CD4-positive, alpha-beta T cell (primary cell): Measurements from ENCODE around the gene ZNF778. TPM values are rescaled to one million over a fixed set of nuclear protein-coding genes. Genes with fewer than 3 reads are reported as not detected.

ENCODE experiments used
- ATAC-seq: fragments of 200-7000 bp; cut with Tn5 transposase; one replicate; pipeline ENCODE4 v1.10.0; 2022; ENCODE audit warnings: mild to moderate bottlenecking; ENCODE audit not compliant: poor library complexity
- CTCF ChIA-PET: fragments of 350-600 bp; sonication (Branson Sonifier 250); formaldehyde crosslinking; loops from one replicate; lab custom pipeline; 2021; ENCODE audit warnings: antibody characterized with exemption, inconsistent platforms; lab: Charles Lee
- POLR2A ChIA-PET: fragments of 350-600 bp; sonication (Branson Sonifier 250); formaldehyde crosslinking; loops from one replicate; lab custom pipeline; 2021; ENCODE audit warnings: antibody characterized with exemption, inconsistent platforms; lab: Charles Lee
- DNase-seq, 14 experiments: peaks; one replicate each; pipeline ENCODE4 v3.0.0-alpha.2; 2013 to 2020; ENCODE audit warnings: mixed read lengths in 2 of 14
- H3K27ac ChIP-seq, 2 donors: one replicate each; pipeline versions ENCODE4 v1.5.1 to v1.7.0; 2013; ENCODE audit warnings: low read length in 2 of 2, low read depth in 1 of 2, mild to moderate bottlenecking in 1 of 2
- H3K27me3 ChIP-seq, 2 experiments: 1 replicate in 1 of 2; 2 replicates in 1 of 2; pipeline versions ENCODE4 v1.6.1 to v1.7.0; 2013; ENCODE audit warnings: low read length in 2 of 2, control low read depth in 1 of 2, mild to moderate bottlenecking in 1 of 2, moderate library complexity in 1 of 2; ENCODE audit not compliant: insufficient read depth in 2 of 2, control insufficient read depth in 1 of 2
- H3K36me3 ChIP-seq: one replicate; pipeline ENCODE4 v1.6.1; 2013; ENCODE audit warnings: low read length, control low read depth; ENCODE audit not compliant: insufficient read depth
- H3K4me1 ChIP-seq: one replicate; pipeline ENCODE4 v1.6.1; 2013; ENCODE audit warnings: low read length, control low read depth; ENCODE audit not compliant: insufficient read depth
- H3K4me3 ChIP-seq: one replicate; pipeline ENCODE4 v1.5.1; 2013; ENCODE audit warnings: mild to moderate bottlenecking, low read length, moderate library complexity
- H3K9me3 ChIP-seq, 2 experiments: 1 replicate in 1 of 2; 2 replicates in 1 of 2; pipeline versions ENCODE4 v1.6.1 to v1.7.0; 2013; ENCODE audit warnings: low read length in 2 of 2, mild to moderate bottlenecking in 2 of 2, control low read depth in 1 of 2, moderate library complexity in 1 of 2; ENCODE audit not compliant: control insufficient read depth in 1 of 2, insufficient read depth in 1 of 2
- H3K27ac Mint-ChIP-seq: one replicate; pipeline ENCODE4 v1.8.0; 2020; ENCODE audit warnings: mixed read lengths
- H3K27me3 Mint-ChIP-seq: one replicate; pipeline ENCODE4 v1.8.0; 2021; ENCODE audit warnings: mixed read lengths
- H3K36me3 Mint-ChIP-seq: one replicate; pipeline ENCODE4 v1.8.0; 2021; ENCODE audit warnings: low read depth, mixed read lengths
- H3K4me1 Mint-ChIP-seq: one replicate; pipeline ENCODE4 v1.8.0; 2021; ENCODE audit warnings: low read depth, mixed read lengths
- H3K4me3 Mint-ChIP-seq: one replicate; pipeline ENCODE4 v1.8.0; 2020; ENCODE audit warnings: mild to moderate bottlenecking, mixed read lengths
- H3K9me3 Mint-ChIP-seq: one replicate; pipeline ENCODE4 v1.8.0; 2020; ENCODE audit warnings: mixed read lengths
- intact Hi-C, 2 experiments: fragments of 100-400 bp; cut with DNase I in 1 of 2; cut with micrococcal nuclease in 1 of 2; formaldehyde crosslinking; loops; one replicate each; pipeline versions ENCODE4 v1.15.1 to v1.9.0; 2023 to 2025; cut with DNase I, micrococcal nuclease
- total RNA-seq, 174 experiments: library from RNA in 2 of 174; stranded (reverse) in 2 of 174; gene quantifications; one replicate each; pipeline ENCODE4 v1.2.3 and lab custom pipeline; 2021 to 2026
- TF ChIP-seq, protein P1 (sequence below): fragments of 200-600 bp; IDR thresholded peaks from one replicate; pipeline ENCODE4 v1.8.0; 2022; ENCODE audit warnings: antibody characterized with exemption, mild to moderate bottlenecking

ZNF778 gene
- total RNA-seq, 2 experiments from 2014 or later, result 4.0 to 6.7 TPM

DNA sequence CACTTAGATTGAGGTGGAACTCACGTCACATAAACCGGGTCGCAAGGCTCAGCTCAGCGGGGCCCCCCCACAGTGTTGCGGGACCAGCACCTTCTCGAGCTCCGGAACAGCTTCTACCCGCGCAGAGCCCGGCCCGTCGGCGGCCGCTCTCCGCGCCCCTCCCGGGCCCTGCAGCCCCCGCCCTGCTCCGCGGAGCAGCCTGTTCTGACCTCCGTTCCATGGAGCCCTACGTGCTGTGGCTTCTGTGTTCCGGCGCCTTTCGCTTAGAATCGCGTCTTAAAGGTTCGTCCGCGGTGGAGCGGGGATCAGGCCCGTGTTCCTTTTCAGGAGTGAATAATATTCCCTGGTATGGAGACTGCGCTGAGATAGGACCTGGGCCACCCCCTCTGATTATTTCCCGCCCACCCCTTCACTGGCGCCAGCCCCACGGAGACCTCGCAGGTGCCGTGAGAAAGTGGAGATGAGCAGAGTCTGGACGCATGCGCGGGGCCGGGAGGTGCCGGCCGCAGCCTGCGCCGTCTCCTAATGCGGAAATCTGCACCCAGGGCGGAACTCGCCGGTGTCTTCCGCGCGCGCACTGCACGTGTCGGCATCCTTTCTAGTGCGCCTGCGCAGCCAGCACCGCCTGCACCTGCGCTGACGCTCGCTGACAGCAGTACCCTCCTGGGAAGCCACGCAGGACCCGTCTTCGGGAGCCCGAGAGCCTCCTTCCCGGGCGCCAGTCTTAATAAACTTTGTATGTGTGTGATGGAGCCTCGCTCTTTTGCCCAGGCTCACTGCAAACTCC lies 30.9 kb downstream of the ZNF778 start:
- Histone ChIP-seq H3K4me1 (peaks cover 17% of the 10 kb centered on the region), H3K27ac (no peak overlapping the region), H3K36me3 (no peaks in the 10 kb centered on the region), H3K27me3 (no peaks in the 10 kb centered on the region), H3K4me3 (peak overlapping the region; percentile 55), H3K9me3 (peaks cover 6 to 21% of the 10 kb centered on the region in 2 experiments)
- POLR2A ChIA-PET, result interaction anchor here (0.6 to 1.2 kb wide), 2 partner anchors 56 to 66 kb away, joined by 3 to 4 read pairs; no protein-coding TSS in a partner anchor
- H3K4me3 Mint-ChIP-seq, result peak overlapping the region; percentile 87
- H3K27me3 Mint-ChIP-seq, result no peaks in the 10 kb centered on the region
- H3K27ac Mint-ChIP-seq, result peak overlapping the region; percentile 72
- intact Hi-C loops, result loop anchor here in 1 of 2 experiments (5.0 to 10.0 kb wide), 2 partner anchors 624 to 1294 kb away; partner anchors contain the start of genes BANP and TCF25
- DNase-seq (peak in 4 of 14 experiments; percentile 7 to 69 (median 33)), ATAC-seq (no peak)
- H3K4me1 Mint-ChIP-seq, result peaks cover under 1% of the 10 kb centered on the region
- H3K9me3 Mint-ChIP-seq, result no peaks in the 10 kb centered on the region
- CTCF ChIA-PET, result no interaction called here
- TF ChIP-seq, protein P1, sequence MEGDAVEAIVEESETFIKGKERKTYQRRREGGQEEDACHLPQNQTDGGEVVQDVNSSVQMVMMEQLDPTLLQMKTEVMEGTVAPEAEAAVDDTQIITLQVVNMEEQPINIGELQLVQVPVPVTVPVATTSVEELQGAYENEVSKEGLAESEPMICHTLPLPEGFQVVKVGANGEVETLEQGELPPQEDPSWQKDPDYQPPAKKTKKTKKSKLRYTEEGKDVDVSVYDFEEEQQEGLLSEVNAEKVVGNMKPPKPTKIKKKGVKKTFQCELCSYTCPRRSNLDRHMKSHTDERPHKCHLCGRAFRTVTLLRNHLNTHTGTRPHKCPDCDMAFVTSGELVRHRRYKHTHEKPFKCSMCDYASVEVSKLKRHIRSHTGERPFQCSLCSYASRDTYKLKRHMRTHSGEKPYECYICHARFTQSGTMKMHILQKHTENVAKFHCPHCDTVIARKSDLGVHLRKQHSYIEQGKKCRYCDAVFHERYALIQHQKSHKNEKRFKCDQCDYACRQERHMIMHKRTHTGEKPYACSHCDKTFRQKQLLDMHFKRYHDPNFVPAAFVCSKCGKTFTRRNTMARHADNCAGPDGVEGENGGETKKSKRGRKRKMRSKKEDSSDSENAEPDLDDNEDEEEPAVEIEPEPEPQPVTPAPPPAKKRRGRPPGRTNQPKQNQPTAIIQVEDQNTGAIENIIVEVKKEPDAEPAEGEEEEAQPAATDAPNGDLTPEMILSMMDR, result no peak
- no peaks in the 10 kb centered on the region for H3K36me3 Mint-ChIP-seq

DNA sequence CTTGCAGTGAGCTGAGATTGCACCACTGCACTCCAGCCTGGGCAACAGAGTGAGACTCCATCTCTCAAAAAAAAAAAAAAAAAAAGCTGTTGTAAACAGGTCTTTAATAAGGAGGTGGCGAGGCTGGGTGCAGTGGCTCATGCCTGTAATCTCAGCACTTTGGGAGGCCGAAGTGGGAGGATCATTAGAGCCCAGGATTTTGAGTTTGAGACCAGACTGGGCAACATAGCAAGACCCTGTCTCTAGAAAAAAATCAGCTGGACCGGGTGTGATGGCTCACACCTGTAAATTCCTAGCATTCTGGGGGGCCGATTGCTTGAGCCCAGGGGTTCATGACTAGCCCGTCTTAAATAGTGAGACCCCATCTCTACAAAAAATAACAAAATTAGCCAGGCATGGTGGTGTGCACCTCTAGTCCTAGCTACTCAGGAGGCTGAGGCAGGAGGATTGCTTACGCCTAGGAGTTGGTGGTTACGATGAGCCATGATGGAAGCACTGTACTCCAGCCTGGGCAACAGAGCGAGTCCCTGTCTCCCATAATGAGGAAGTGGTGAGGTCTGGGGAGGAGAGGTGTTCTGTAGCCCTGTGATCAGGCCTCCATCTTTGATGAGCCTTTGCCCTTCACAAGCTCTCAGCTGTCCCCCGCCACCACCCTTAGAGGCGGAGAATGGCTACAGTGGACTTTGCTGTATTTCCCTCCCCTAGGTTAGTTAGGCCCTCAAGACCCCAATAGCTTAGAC lies 36.2 kb downstream of the ZNF778 start:
- Histone ChIP-seq H3K36me3 (no peaks in the 10 kb centered on the region), H3K9me3 (peaks cover 6 to 15% of the 10 kb centered on the region in 2 experiments), H3K4me1 (peaks cover 17% of the 10 kb centered on the region), H3K27ac (no peak overlapping the region), H3K4me3 (no peak overlapping the region), H3K27me3 (peaks cover 12 to 21% of the 10 kb centered on the region in 2 experiments)
- TF ChIP-seq, protein P1, result no peak
- Mint-ChIP-seq H3K9me3 (no peaks in the 10 kb centered on the region), H3K36me3 (no peaks in the 10 kb centered on the region), H3K4me3 (no peak overlapping the region), H3K27ac (no peak overlapping the region), H3K4me1 (peaks cover 19% of the 10 kb centered on the region), H3K27me3 (peaks cover 13% of the 10 kb centered on the region)
- intact Hi-C loops, result no loop called here
- DNase-seq (no peak), ATAC-seq (no peak)
- POLR2A ChIA-PET, result interaction anchor here (0.8 kb wide), 1 partner anchor 13 kb away, joined by 3 read pairs; no protein-coding TSS in a partner anchor
- CTCF ChIA-PET, result no interaction called here

DNA sequence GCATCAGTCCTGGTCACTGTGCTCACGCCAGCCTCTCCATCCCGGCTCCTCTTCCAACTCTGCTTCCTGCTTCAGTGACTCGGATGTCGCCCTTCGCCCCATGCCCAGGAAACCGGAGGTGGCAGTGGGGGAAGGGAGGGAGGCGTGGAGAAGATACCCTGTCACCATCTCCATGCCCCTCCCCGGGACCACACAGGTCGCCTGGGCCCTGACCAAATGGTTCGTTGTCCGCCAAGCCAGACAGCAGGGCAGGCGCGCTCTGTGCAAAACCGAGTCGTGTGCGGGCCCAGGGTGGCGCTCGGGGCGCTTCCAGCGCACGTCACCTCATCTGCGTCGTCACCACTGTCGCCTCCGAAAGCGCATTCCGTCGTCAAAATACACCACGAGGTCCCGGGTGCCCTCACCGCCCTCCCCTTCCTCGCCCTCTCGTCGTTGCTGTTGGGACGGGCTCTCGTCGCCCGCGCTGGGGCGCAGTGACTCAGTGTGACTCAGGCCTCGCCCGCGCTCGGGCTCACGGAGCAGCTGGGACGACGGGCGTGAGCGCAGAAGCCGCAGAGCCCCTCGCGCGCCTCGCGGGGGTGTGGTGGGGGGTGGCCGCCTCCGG lies 39.2 kb downstream of the ZNF778 start:
- intact Hi-C loops, result loop anchor here in 1 of 2 experiments (2.0 kb wide), 1 partner anchor 16 kb away; no protein-coding TSS in a partner anchor
- H3K4me3 ChIP-seq, result peak overlapping the region; percentile 44
- Mint-ChIP-seq H3K27ac (peak overlapping the region; percentile 85), H3K9me3 (no peaks in the 10 kb centered on the region), H3K27me3 (peaks cover 13% of the 10 kb centered on the region), H3K36me3 (no peaks in the 10 kb centered on the region), H3K4me1 (peaks cover 19% of the 10 kb centered on the region), H3K4me3 (peak overlapping the region; percentile 76)
- DNase-seq (peak; percentile 40 to 91 (median 72)), ATAC-seq (peak; percentile 94)
- no peak overlapping the region for H3K27ac ChIP-seq
- H3K4me1 ChIP-seq, result peaks cover 19% of the 10 kb centered on the region
- TF ChIP-seq, protein P1, result no peak
- H3K9me3 ChIP-seq, result no peaks in the 10 kb centered on the region
- H3K27me3 ChIP-seq, result peaks cover 12 to 23% of the 10 kb centered on the region in 2 experiments
- CTCF ChIA-PET, result interaction anchor here (1.0 kb wide), 1 partner anchor 16 kb away, joined by 3 read pairs; no protein-coding TSS in a partner anchor
- H3K36me3 ChIP-seq, result no peaks in the 10 kb centered on the region
- POLR2A ChIA-PET, result interaction anchor here (1.0 kb wide), 1 partner anchor 31 kb away, joined by 3 read pairs; no protein-coding TSS in a partner anchor
